ENCODE data around the gene TMIGD3. TPM values are rescaled to one million over a fixed set of nuclear protein-coding genes. Genes with fewer than 3 reads are reported as not detected.

Gene TMIGD3
- total and polyA plus RNA-seq, 2 of the 4 experiments (the other 2 are of a cell fraction): under 0.01 to 0.12 TPM

DNA sequence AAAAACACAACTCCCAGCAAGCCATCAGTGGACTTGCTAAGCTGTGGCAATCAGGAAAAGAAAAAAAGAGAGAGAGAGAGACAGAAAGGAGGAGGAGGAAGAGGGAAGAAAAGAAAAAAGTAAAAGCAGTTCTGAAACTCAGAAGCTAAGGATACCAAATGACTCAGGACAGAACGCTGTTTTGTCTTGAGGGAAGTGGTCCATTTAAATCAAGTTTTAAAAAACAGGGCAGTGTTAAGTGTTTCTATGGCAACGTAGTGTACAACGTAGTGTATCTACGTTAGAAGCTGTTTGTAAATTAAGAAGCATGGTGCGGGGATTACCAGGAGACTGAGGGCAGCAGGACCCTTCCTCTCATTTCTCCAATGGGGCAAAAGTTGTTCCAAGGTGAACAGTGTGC is 5.8 kb downstream of the TMIGD3 start:
- Histone ChIP-seq H3K27me3 (ENCODE audit: control insufficient read depth, insufficient read depth, low read length) (peaks cover 25% of the 10 kb centered on the region), H3K9me1 (ENCODE audit: insufficient read depth, low read length) (no peaks in the 10 kb centered on the region), H4K8ac (ENCODE audit: low read depth in 2 of 2, low read length in 2 of 2) (no peak overlapping the region), H2BK5ac (ENCODE audit: low read depth, low read length, poor library complexity, severe bottlenecking) (no peak overlapping the region), H2AK9ac (replicated peaks; ENCODE audit: low read depth, low read length, poor library complexity) (no peak overlapping the region), H3K9ac (ENCODE audit: low read depth, low read length) (no peak overlapping the region), H3K9me3 (ENCODE audit: control insufficient read depth, insufficient read depth, low read length) (peaks cover 2% of the 10 kb centered on the region; the same call in 1 of the 2 replicates), H2AK5ac (ENCODE audit: low read depth, low read length) (no peak overlapping the region; the same call in 1 of the 2 replicates), H2BK120ac (ENCODE audit: low read depth, low read length) (no peak overlapping the region), H2BK15ac (ENCODE audit: low read depth, low read length) (no peak overlapping the region), H3K4me3 (ENCODE audit: insufficient read depth, low read depth, low read length) (no peak overlapping the region), H3K27ac (ENCODE audit: insufficient read depth, low read length) (no peak overlapping the region), H3K4ac (ENCODE audit: low read depth, low read length) (no peak overlapping the region), H3K36me3 (ENCODE audit: control insufficient read depth, insufficient read depth, low read length) (no peaks in the 10 kb centered on the region), H4K91ac (ENCODE audit: insufficient read depth, low read depth, low read length) (no peak overlapping the region), H3K4me2 (ENCODE audit: low read depth, low read length) (no peak overlapping the region), H2AFZ (replicated peaks; ENCODE audit: low read length, poor library complexity) (no peak overlapping the region), H3K23ac (ENCODE audit: low read depth, low read length) (no peak overlapping the region), H4K20me1 (ENCODE audit: insufficient read depth, low read length) (no peaks in the 10 kb centered on the region), H3K18ac (ENCODE audit: low read depth, low read length) (no peak overlapping the region), H4K5ac (ENCODE audit: low read depth, low read length) (no peak overlapping the region), H3K79me1 (ENCODE audit: low read depth in 1 of 2, low read length in 2 of 2) (no peaks in the 10 kb centered on the region), H3K14ac (replicated peaks; ENCODE audit: low read depth, low read length) (no peak overlapping the region), H3K56ac (ENCODE audit: extremely low read depth, insufficient read depth, low read length) (no peak overlapping the region), H2BK20ac (ENCODE audit: low read depth, low read length) (no peak overlapping the region), H3K4me1 (ENCODE audit: control insufficient read depth, insufficient read depth, low read length) (no peaks in the 10 kb centered on the region)
- ChIA-PET POLR2A (ENCODE audit: unreplicated experiment) (no interaction called here), CTCF (interaction anchor here (0.6 to 2.0 kb wide), 3 partner anchors 10 to 1216 kb away, joined by 4 to 12 read pairs (median 5); no protein-coding TSS in a partner anchor)
- ATAC-seq (ENCODE audit: low read depth) (no peak), DNase-seq (no peak)
- no TSS peak for BruUV-seq (replicated peaks)
- TF ChIP-seq RFX5 (IDR thresholded peaks at IDR 0.05; ENCODE audit: low read depth, low read length): no peak
- no peak for TF ChIP-seq CEBPB (IDR thresholded peaks at IDR 0.05; ENCODE audit: low read depth, low read length)
- TF ChIP-seq RAD21 (IDR thresholded peaks at IDR 0.05; ENCODE audit: low read length): no peak
- TF ChIP-seq MXI1 (IDR thresholded peaks at IDR 0.05; ENCODE audit: borderline replicate concordance, low read depth, low read length): no peak
- no peak for TF ChIP-seq CHD1 (IDR thresholded peaks at IDR 0.05; ENCODE audit: low read depth, low read length)
- no peak for TF ChIP-seq USF2 (IDR thresholded peaks at IDR 0.05; ENCODE audit: low read depth, low read length)
- no peak for TF ChIP-seq MAZ (IDR thresholded peaks at IDR 0.05; ENCODE audit: borderline replicate concordance, low read depth, low read length)
- TF ChIP-seq, protein P1, sequence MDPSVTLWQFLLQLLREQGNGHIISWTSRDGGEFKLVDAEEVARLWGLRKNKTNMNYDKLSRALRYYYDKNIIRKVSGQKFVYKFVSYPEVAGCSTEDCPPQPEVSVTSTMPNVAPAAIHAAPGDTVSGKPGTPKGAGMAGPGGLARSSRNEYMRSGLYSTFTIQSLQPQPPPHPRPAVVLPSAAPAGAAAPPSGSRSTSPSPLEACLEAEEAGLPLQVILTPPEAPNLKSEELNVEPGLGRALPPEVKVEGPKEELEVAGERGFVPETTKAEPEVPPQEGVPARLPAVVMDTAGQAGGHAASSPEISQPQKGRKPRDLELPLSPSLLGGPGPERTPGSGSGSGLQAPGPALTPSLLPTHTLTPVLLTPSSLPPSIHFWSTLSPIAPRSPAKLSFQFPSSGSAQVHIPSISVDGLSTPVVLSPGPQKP (IDR thresholded peaks at IDR 0.05; ENCODE audit: borderline replicate concordance, low read depth, low read length): no peak
- TF ChIP-seq NFE2L2 (IDR thresholded peaks at IDR 0.05; ENCODE audit: low read depth, low read length): no peak
- TF ChIP-seq RCOR1 (IDR thresholded peaks at IDR 0.05; ENCODE audit: insufficient replicate concordance, low read length): no peak
- TF ChIP-seq FOS (IDR thresholded peaks at IDR 0.05; ENCODE audit: low read depth, low read length): no peak
- no peak for TF ChIP-seq POLR2A (IDR thresholded peaks at IDR 0.05; ENCODE audit: low read depth, low read length)
- intact Hi-C loops (cut with micrococcal nuclease): no loop called here
- dilution Hi-C loops (cut with HindIII; ENCODE audit: low sequenced_read_pairs, unreplicated experiment): no loop called here
- in situ Hi-C loops (cut with MboI; ENCODE audit: low sequenced_read_pairs): loop anchor here (25.0 kb wide), 1 partner anchor 865 kb away; no protein-coding TSS in a partner anchor
- 63% methylated on average over 1 of the region's 5 CpGs; no CpG with 5 or more reads in 1 of the 2 experiments for WGBS, 2 experiments (ENCODE audit: extremely low coverage in 2 of 2, insufficient read length in 1 of 2)
